Measurements from ENCODE around the gene ITSN1.

GRCh38 chr21:33914188-33914587, 271.9 kb downstream of the ITSN1 start:
- TF ChIP-seq POLR2AphosphoS5 (IDR thresholded peaks at IDR 0.05; ENCODE audit: low read depth, low read length) = no peak
- TF ChIP-seq, protein P1, sequence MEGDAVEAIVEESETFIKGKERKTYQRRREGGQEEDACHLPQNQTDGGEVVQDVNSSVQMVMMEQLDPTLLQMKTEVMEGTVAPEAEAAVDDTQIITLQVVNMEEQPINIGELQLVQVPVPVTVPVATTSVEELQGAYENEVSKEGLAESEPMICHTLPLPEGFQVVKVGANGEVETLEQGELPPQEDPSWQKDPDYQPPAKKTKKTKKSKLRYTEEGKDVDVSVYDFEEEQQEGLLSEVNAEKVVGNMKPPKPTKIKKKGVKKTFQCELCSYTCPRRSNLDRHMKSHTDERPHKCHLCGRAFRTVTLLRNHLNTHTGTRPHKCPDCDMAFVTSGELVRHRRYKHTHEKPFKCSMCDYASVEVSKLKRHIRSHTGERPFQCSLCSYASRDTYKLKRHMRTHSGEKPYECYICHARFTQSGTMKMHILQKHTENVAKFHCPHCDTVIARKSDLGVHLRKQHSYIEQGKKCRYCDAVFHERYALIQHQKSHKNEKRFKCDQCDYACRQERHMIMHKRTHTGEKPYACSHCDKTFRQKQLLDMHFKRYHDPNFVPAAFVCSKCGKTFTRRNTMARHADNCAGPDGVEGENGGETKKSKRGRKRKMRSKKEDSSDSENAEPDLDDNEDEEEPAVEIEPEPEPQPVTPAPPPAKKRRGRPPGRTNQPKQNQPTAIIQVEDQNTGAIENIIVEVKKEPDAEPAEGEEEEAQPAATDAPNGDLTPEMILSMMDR (CRISPR knock-in tag; IDR thresholded peaks at IDR 0.05) = no peak
- TF ChIP-seq WIZ (CRISPR knock-in tag; IDR thresholded peaks at IDR 0.05) = no peak
- no peak for TF ChIP-seq REST (IDR thresholded peaks at IDR 0.05; ENCODE audit: borderline replicate concordance in 1 of 2, low read depth in 1 of 2, low read length in 2 of 2)
- TF ChIP-seq EED (CRISPR knock-in tag; IDR thresholded peaks at IDR 0.05) = no peak
- TF ChIP-seq ZBTB14 (CRISPR knock-in tag; IDR thresholded peaks at IDR 0.05) = no peak
